GM21526 (cell line): ENCODE data around the gene C20orf202.
"Not testable (repeated sequence)": the region's sequence is repeated elsewhere in the genome, so short reads cannot be mapped to it uniquely, and the experiment has no call there.

Experiments used
- ATAC-seq: cut with Tn5 transposase; IDR thresholded peaks from one replicate; pipeline ENCODE4 v1.9.1; 2021; ENCODE audit warnings: moderate library complexity; ENCODE audit not compliant: unreplicated experiment, low FRiP score

Gene C20orf202

GRCh38 chr20:1206366-1207148, 3.3 kb downstream of the C20orf202 start:
- ATAC-seq: no peak

GRCh38 chr20:1207293-1207878, 4.1 kb downstream of the C20orf202 start:
- ATAC-seq: no peak

GRCh38 chr20:1209447-1210387, 6.5 kb downstream of the C20orf202 start:
- ATAC-seq: no peak

- no peak for ATAC-seq
These were observed 7.2 kb downstream of the C20orf202 start for GRCh38 chr20:1210501-1210900.

GRCh38 chr20:1212023-1212422, 8.8 kb downstream of the C20orf202 start:
- ATAC-seq: no peak

- ATAC-seq: peak; percentile 78
These were observed 9.5 kb downstream of the C20orf202 start for GRCh38 chr20:1212607-1213396.

- no peak for ATAC-seq
These were observed 11.6 kb downstream of the C20orf202 start for GRCh38 chr20:1214838-1215261.

GRCh38 chr20:1215386-1216170, 12.3 kb downstream of the C20orf202 start:
- no peak for ATAC-seq

- ATAC-seq: not testable (repeated sequence)
These were observed 13.5 kb downstream of the C20orf202 start for GRCh38 chr20:1216527-1217427.

GRCh38 chr20:1222750-1223149, 19.5 kb downstream of the C20orf202 start:
- not testable (repeated sequence) for ATAC-seq

GRCh38 chr20:1224205-1224890, 21.1 kb downstream of the C20orf202 start:
- no peak for ATAC-seq

- ATAC-seq: no peak
These were observed 22.1 kb downstream of the C20orf202 start for GRCh38 chr20:1225263-1225782.

GRCh38 chr20:1225783-1226654, 22.8 kb downstream of the C20orf202 start, which contains the start of gene RAD21L1:
Gene RAD21L1, plus strand, starts transcription at chr20:1226044. Its CDS starts 2,410 bp downstream, at chr20:1228454.
- no peak for ATAC-seq

- ATAC-seq: no peak
These were observed 26.3 kb downstream of the C20orf202 start for GRCh38 chr20:1229541-1229940.

GRCh38 chr20:1232286-1233111, 29.2 kb downstream of the C20orf202 start:
- no peak for ATAC-seq

GRCh38 chr20:1240549-1240948, 37.3 kb downstream of the C20orf202 start:
- no peak for ATAC-seq
